H9 (cell line): ENCODE data around the gene ACVR1B. TPM values are rescaled to one million over a fixed set of nuclear protein-coding genes. Genes with fewer than 3 reads are reported as not detected.

Experiments used
- DNase-seq: peaks from one replicate; pipeline ENCODE4 v3.0.0-alpha.2; 2017
- H2AFZ ChIP-seq: one replicate; pipeline ENCODE4 v1.6.1; 2013; ENCODE audit warnings: mild to moderate bottlenecking, low read length, control low read depth, moderate library complexity
- H2AK5ac ChIP-seq: 2 replicates; pipeline ENCODE4 v1.6.1; 2013; ENCODE audit warnings: low read length, control low read depth, mixed read lengths; ENCODE audit not compliant: insufficient read length
- H2BK120ac ChIP-seq: one replicate; pipeline ENCODE4 v1.6.1; 2013; ENCODE audit warnings: low read depth, mild to moderate bottlenecking, low read length, control low read depth, inconsistent platforms; ENCODE audit not compliant: poor library complexity, severe bottlenecking
- H2BK12ac ChIP-seq: 2 replicates; pipeline ENCODE4 v1.6.1; 2013; ENCODE audit warnings: low read length, control low read depth, mixed read lengths, low read depth; ENCODE audit not compliant: insufficient read length
- H2BK15ac ChIP-seq: 2 replicates; pipeline ENCODE4 v1.6.1; 2013; ENCODE audit warnings: low read depth, low read length, control low read depth
- H2BK20ac ChIP-seq: one replicate; pipeline ENCODE4 v1.6.1; 2013; ENCODE audit warnings: low read depth, mild to moderate bottlenecking, low read length, control low read depth, inconsistent platforms; ENCODE audit not compliant: poor library complexity, severe bottlenecking
- H2BK5ac ChIP-seq: 2 replicates; pipeline ENCODE4 v1.6.1; 2013; ENCODE audit warnings: low read length, control low read depth, mixed read lengths; ENCODE audit not compliant: insufficient read length
- H3K14ac ChIP-seq: 2 replicates; pipeline ENCODE4 v1.6.1; 2013; ENCODE audit warnings: low read length, control low read depth; ENCODE audit not compliant: insufficient read depth
- H3K18ac ChIP-seq: 2 replicates; pipeline ENCODE4 v1.6.1; 2013; ENCODE audit warnings: low read depth, mild to moderate bottlenecking, mixed read lengths, low read length, control low read depth; ENCODE audit not compliant: insufficient read length
- H3K23ac ChIP-seq: 2 replicates; pipeline ENCODE4 v1.6.1; 2013; ENCODE audit warnings: low read length, control low read depth, mixed read lengths, low read depth; ENCODE audit not compliant: insufficient read length
- H3K23me2 ChIP-seq: 2 replicates; pipeline ENCODE4 v1.6.1; 2013; ENCODE audit warnings: low read depth, mild to moderate bottlenecking, mixed read lengths, low read length, control low read depth; ENCODE audit not compliant: insufficient read length, poor library complexity, severe bottlenecking
- H3K27ac ChIP-seq: 2 replicates; pipeline ENCODE4 v1.5.1; 2013; ENCODE audit warnings: low read length, control low read depth, mixed read lengths, low read depth; ENCODE audit not compliant: insufficient read length
- H3K27me3 ChIP-seq: 2 replicates; pipeline ENCODE4 v1.6.1; 2013; ENCODE audit warnings: low read length, control low read depth, inconsistent platforms; ENCODE audit not compliant: insufficient read depth
- H3K4ac ChIP-seq: 2 replicates; pipeline ENCODE4 v1.6.1; 2013; ENCODE audit warnings: low read depth, mild to moderate bottlenecking, control low read depth, inconsistent platforms, low read length, moderate library complexity
- H3K4me1 ChIP-seq: 2 replicates; pipeline ENCODE4 v1.6.1; 2013; ENCODE audit warnings: low read length, control low read depth, inconsistent platforms; ENCODE audit not compliant: insufficient read depth
- H3K4me2 ChIP-seq: 2 replicates; pipeline ENCODE4 v1.6.1; 2013; ENCODE audit warnings: low read length, control low read depth, mixed read lengths; ENCODE audit not compliant: insufficient read length, insufficient read depth
- H3K56ac ChIP-seq: 2 replicates; pipeline ENCODE4 v1.6.1; 2013; ENCODE audit warnings: low read depth, mild to moderate bottlenecking, mixed read lengths, low read length, control low read depth; ENCODE audit not compliant: insufficient read length
- H3K79me1 ChIP-seq: 2 replicates; pipeline ENCODE4 v1.6.1; 2013; ENCODE audit warnings: low read depth, mild to moderate bottlenecking, moderate library complexity, low read length, control low read depth, inconsistent platforms; ENCODE audit not compliant: insufficient read depth, poor library complexity, severe bottlenecking
- H3K79me2 ChIP-seq: 2 replicates; pipeline ENCODE4 v1.6.1; 2013; ENCODE audit warnings: low read length, control low read depth, inconsistent platforms; ENCODE audit not compliant: insufficient read depth
- H3K9ac ChIP-seq: 2 replicates; pipeline ENCODE4 v1.6.1; 2013; ENCODE audit warnings: low read length, control low read depth, mixed read lengths; ENCODE audit not compliant: insufficient read length; ENCODE audit errors: extremely low read depth
- H3K9me3 ChIP-seq: one replicate; pipeline ENCODE4 v1.6.1; 2013; ENCODE audit warnings: low read depth, low read length, inconsistent platforms; ENCODE audit not compliant: control insufficient read depth
- H3T11ph ChIP-seq: one replicate; pipeline ENCODE4 v1.6.1; 2013; ENCODE audit warnings: mild to moderate bottlenecking, low read length, control low read depth, inconsistent platforms
- H4K20me1 ChIP-seq: one replicate; pipeline ENCODE4 v1.6.1; 2013; ENCODE audit not compliant: control insufficient read depth, insufficient read length, insufficient read depth
- H4K5ac ChIP-seq: 2 replicates; pipeline ENCODE4 v1.6.1; 2013; ENCODE audit warnings: low read depth, mild to moderate bottlenecking, mixed read lengths, low read length, control low read depth; ENCODE audit not compliant: insufficient read length
- H4K8ac ChIP-seq: replicated peaks from 2 replicates; pipeline ENCODE4 v1.6.1; 2013; ENCODE audit warnings: low read length, control low read depth, mixed read lengths, low read depth; ENCODE audit not compliant: insufficient read length
- H4K91ac ChIP-seq: 2 replicates; pipeline ENCODE4 v1.6.1; 2013; ENCODE audit warnings: low read depth, mild to moderate bottlenecking, moderate library complexity, mixed read lengths, low read length, control low read depth; ENCODE audit not compliant: insufficient read length
- H3K27ac Mint-ChIP-seq, 3 experiments: 2 replicates in 2 of 3; 3 replicates in 1 of 3; pipeline ENCODE4 v1.8.0; 2020 to 2021; ENCODE audit warnings: mixed read lengths in 3 of 3, mild to moderate bottlenecking in 1 of 3, moderate library complexity in 1 of 3
- H3K27me3 Mint-ChIP-seq: 2 replicates; pipeline ENCODE4 v1.8.0; 2021; ENCODE audit warnings: low read depth, mild to moderate bottlenecking, moderate library complexity, mixed read lengths
- H3K36me3 Mint-ChIP-seq, 3 experiments: 2 replicates in 2 of 3; 3 replicates in 1 of 3; pipeline ENCODE4 v1.8.0; 2020 to 2021; ENCODE audit warnings: low read depth in 3 of 3, mixed read lengths in 3 of 3; ENCODE audit not compliant: insufficient read depth in 1 of 3
- H3K4me1 Mint-ChIP-seq, 2 experiments: 2 replicates each; pipeline ENCODE4 v1.8.0; 2020; ENCODE audit warnings: mixed read lengths in 2 of 2
- H3K4me3 Mint-ChIP-seq, 2 experiments: 2 replicates in 1 of 2; 3 replicates in 1 of 2; pipeline ENCODE4 v1.8.0; 2020 to 2021; ENCODE audit warnings: mild to moderate bottlenecking in 2 of 2, mixed read lengths in 2 of 2, moderate library complexity in 1 of 2
- H3K9me3 Mint-ChIP-seq, 2 experiments: 2 replicates in 1 of 2; 3 replicates in 1 of 2; pipeline ENCODE4 v1.8.0; 2020; ENCODE audit warnings: mild to moderate bottlenecking in 2 of 2, mixed read lengths in 2 of 2, moderate library complexity in 1 of 2
- WGBS: extraction: QIAGEN DNeasy Blood & Tissue Kit; methylation state at CpG from one replicate; pipeline ENCODE4 v1.1.7; 2013; ENCODE audit warnings: missing lambda C conversion rate, low lambda C conversion rate, mixed read lengths; ENCODE audit not compliant: insufficient read length; ENCODE audit errors: extremely low coverage; 5-methylcytosine and 5-hydroxymethylcytosine counted together
- total RNA-seq: library from RNA; stranded (reverse); gene quantifications from 2 replicates; pipeline ENCODE4 v1.2.1, GENCODE V29; 2021
- TF ChIP-seq, protein P1 (sequence below): fragments of 200-600 bp; sonication (generic); conservative IDR thresholded peaks from 3 replicates; pipeline ENCODE4 v1.8.0; 2021; ENCODE audit warnings: antibody characterized with exemption, mild to moderate bottlenecking

The ACVR1B gene
- total RNA-seq, 1 experiment from 2014 or later = 16.3 TPM

DNA sequence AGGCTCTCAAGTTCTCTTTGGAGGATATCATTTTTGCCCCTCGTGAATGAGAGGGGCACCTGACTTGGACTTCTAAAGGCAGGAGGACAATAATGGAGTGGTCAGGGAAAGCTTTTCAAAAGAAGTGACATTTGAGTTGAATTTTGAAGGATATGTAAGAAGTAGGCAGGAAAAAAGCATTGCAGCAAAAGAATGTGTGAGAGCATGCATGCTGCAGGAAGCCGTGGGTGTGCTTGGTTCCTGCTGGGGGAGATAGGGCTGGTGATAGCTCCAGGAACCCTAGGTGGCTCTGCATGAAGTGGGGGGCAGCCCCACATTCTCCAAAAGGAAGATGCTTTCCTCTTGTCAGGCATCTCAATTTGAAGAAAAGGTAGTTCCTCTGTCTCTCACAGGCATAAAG, 23.1 kb downstream of the ACVR1B start:
- peaks cover 22 to 40% (median 34%) of the 10 kb centered on the region in 3 experiments; a peak in 6 of 7 replicates for H3K36me3 Mint-ChIP-seq
- H3K27me3 ChIP-seq = no peaks in the 10 kb centered on the region
- H3K9me3 Mint-ChIP-seq = no peaks in the 10 kb centered on the region
- H3K9ac ChIP-seq = no peak overlapping the region
- H3K4me2 ChIP-seq = no peak overlapping the region
- H3K23me2 ChIP-seq = no peaks in the 10 kb centered on the region
- no peaks in the 10 kb centered on the region for H3K9me3 ChIP-seq
- no peak overlapping the region for H3K23ac ChIP-seq
- H2BK12ac ChIP-seq = no peak overlapping the region
- H2AFZ ChIP-seq = no peak overlapping the region
- no peak overlapping the region for H3K14ac ChIP-seq
- H3K18ac ChIP-seq = no peak overlapping the region
- H3K4me1 ChIP-seq = peaks cover 7% of the 10 kb centered on the region; the same call in 1 of the 2 replicates
- DNase-seq = no peak
- no peak overlapping the region for H2BK20ac ChIP-seq
- no peak overlapping the region for H3K56ac ChIP-seq
- no peak overlapping the region for H4K91ac ChIP-seq
- no peak overlapping the region for H4K8ac ChIP-seq
- H4K20me1 ChIP-seq = no peaks in the 10 kb centered on the region
- H3K27ac ChIP-seq = no peak overlapping the region
- peaks cover 28 to 42% of the 10 kb centered on the region in 2 experiments for H3K4me1 Mint-ChIP-seq
- no peak overlapping the region for H2BK120ac ChIP-seq
- no peak overlapping the region for H2BK15ac ChIP-seq
- TF ChIP-seq, protein P1, sequence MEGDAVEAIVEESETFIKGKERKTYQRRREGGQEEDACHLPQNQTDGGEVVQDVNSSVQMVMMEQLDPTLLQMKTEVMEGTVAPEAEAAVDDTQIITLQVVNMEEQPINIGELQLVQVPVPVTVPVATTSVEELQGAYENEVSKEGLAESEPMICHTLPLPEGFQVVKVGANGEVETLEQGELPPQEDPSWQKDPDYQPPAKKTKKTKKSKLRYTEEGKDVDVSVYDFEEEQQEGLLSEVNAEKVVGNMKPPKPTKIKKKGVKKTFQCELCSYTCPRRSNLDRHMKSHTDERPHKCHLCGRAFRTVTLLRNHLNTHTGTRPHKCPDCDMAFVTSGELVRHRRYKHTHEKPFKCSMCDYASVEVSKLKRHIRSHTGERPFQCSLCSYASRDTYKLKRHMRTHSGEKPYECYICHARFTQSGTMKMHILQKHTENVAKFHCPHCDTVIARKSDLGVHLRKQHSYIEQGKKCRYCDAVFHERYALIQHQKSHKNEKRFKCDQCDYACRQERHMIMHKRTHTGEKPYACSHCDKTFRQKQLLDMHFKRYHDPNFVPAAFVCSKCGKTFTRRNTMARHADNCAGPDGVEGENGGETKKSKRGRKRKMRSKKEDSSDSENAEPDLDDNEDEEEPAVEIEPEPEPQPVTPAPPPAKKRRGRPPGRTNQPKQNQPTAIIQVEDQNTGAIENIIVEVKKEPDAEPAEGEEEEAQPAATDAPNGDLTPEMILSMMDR = no peak
- peak overlapping the region in 1 of 3 experiments; percentile 37; a peak in 3 of 7 replicates for H3K27ac Mint-ChIP-seq
- H3K4me3 Mint-ChIP-seq = no peak overlapping the region
- no peaks in the 10 kb centered on the region for H3K79me2 ChIP-seq
- no peaks in the 10 kb centered on the region for H3K27me3 Mint-ChIP-seq
- no peak overlapping the region for H2AK5ac ChIP-seq
- H2BK5ac ChIP-seq = no peak overlapping the region
- no peak overlapping the region for H4K5ac ChIP-seq
- no peak overlapping the region for H3K4ac ChIP-seq
- H3K79me1 ChIP-seq = no peaks in the 10 kb centered on the region
- WGBS = no CpG with 5 or more reads among the region's 2 CpGs
- no peak overlapping the region for H3T11ph ChIP-seq
